H1 (cell line): ENCODE results near the gene COL6A2. TPM values are rescaled to one million over a fixed set of nuclear protein-coding genes. Genes with fewer than 3 reads are reported as not detected.

Experiments used
- CTCF ChIA-PET: fragments of 300-600 bp; sonication (Branson Sonifier 250); formaldehyde crosslinking; loops from one replicate; lab custom pipeline; 2021; ENCODE audit not compliant: partially characterized antibody; lab: Charles Lee
- POLR2A ChIA-PET: fragments of 300-600 bp; sonication (Branson Sonifier 250); formaldehyde crosslinking; loops from one replicate; lab custom pipeline; 2021; ENCODE audit warnings: inconsistent platforms; ENCODE audit not compliant: partially characterized antibody; lab: Charles Lee
- DNase-seq, 2 experiments: peaks; one replicate each; pipeline versions ENCODE4 v3.0.0 to v3.0.0-alpha.2; 2010 to 2022; ENCODE audit warnings: low spot score in 2 of 2, low read depth in 1 of 2, mixed read lengths in 1 of 2
- FAIRE-seq: peaks from 2 replicates; lab custom pipeline; 2011; peaks lifted over from hg19 to GRCh38; lab: Jason Lieb, UNC
- H2AFZ ChIP-seq: 2 replicates; pipeline ENCODE4 v1.8.1; 2012; ENCODE audit warnings: low read length, inconsistent platforms
- H2AK5ac ChIP-seq: 2 replicates; pipeline ENCODE4 v1.6.1; 2013; ENCODE audit warnings: low read depth, low read length
- H2BK120ac ChIP-seq: replicated peaks from 2 replicates; pipeline ENCODE3; 2013; ENCODE audit warnings: low read depth, low read length, inconsistent platforms
- H2BK12ac ChIP-seq: 2 replicates; pipeline ENCODE4 v1.6.1; 2013; ENCODE audit warnings: low read depth, low read length
- H2BK15ac ChIP-seq: 2 replicates; pipeline ENCODE4 v1.6.1; 2013; ENCODE audit warnings: low read length
- H2BK20ac ChIP-seq: 2 replicates; pipeline ENCODE4 v1.6.1; 2013; ENCODE audit warnings: low read length
- H2BK5ac ChIP-seq: 2 replicates; pipeline ENCODE4 v1.6.1; 2013; ENCODE audit warnings: low read depth, low read length
- H3K14ac ChIP-seq: 2 replicates; pipeline ENCODE4 v1.6.1; 2013; ENCODE audit warnings: inconsistent platforms; ENCODE audit not compliant: insufficient read length
- H3K18ac ChIP-seq: 2 replicates; pipeline ENCODE4 v1.6.1; 2013; ENCODE audit warnings: low read length; ENCODE audit errors: extremely low read depth
- H3K23ac ChIP-seq: 2 replicates; pipeline ENCODE4 v1.6.1; 2013; ENCODE audit warnings: inconsistent platforms; ENCODE audit not compliant: insufficient read length
- H3K23me2 ChIP-seq: 2 replicates; pipeline ENCODE4 v1.6.1; 2013; ENCODE audit warnings: low read depth, low read length
- H3K27ac ChIP-seq: 2 replicates; pipeline ENCODE4 v1.6.1; 2011; ENCODE audit warnings: low read depth, low read length, inconsistent platforms
- H3K27me3 ChIP-seq, 4 experiments: replicated peaks in 1 of 4; 1 replicate in 1 of 4; 2 replicates in 3 of 4; pipeline versions ENCODE4 v1.6.1 to v1.8.1; 2011 to 2013; ENCODE audit warnings: low read length in 3 of 4, mild to moderate bottlenecking in 3 of 4, inconsistent platforms in 2 of 4, mixed read lengths in 2 of 4, moderate library complexity in 1 of 4; ENCODE audit not compliant: control insufficient read depth in 3 of 4, insufficient read depth in 3 of 4; ENCODE audit errors: extremely low read depth in 1 of 4
- H3K36me3 ChIP-seq, 4 experiments: 2 replicates each; pipeline versions ENCODE4 v1.6.1 to v1.8.1; 2011 to 2013; ENCODE audit warnings: mild to moderate bottlenecking in 4 of 4, low read length in 3 of 4, moderate library complexity in 2 of 4, control low read depth in 1 of 4, inconsistent platforms in 1 of 4; ENCODE audit not compliant: insufficient read depth in 4 of 4, control insufficient read depth in 2 of 4
- H3K4ac ChIP-seq: replicated peaks from 2 replicates; pipeline ENCODE3; 2013; ENCODE audit warnings: low read length, low read depth, mixed read lengths, inconsistent platforms; ENCODE audit not compliant: insufficient read length
- H3K4me1 ChIP-seq, 4 experiments: replicated peaks in 1 of 4; 1 replicate in 1 of 4; 2 replicates in 3 of 4; pipeline versions ENCODE4 v1.6.1 to v1.8.1; 2011 to 2013; ENCODE audit warnings: low read length in 3 of 4, inconsistent platforms in 2 of 4, mixed read lengths in 1 of 4; ENCODE audit not compliant: insufficient read depth in 4 of 4, control insufficient read depth in 3 of 4
- H3K4me2 ChIP-seq, 2 experiments: 2 replicates each; pipeline versions ENCODE4 v1.6.1 to v1.8.1; 2011 to 2013; ENCODE audit warnings: low read depth in 2 of 2, low read length in 2 of 2, control low read depth in 1 of 2, inconsistent platforms in 1 of 2, mild to moderate bottlenecking in 1 of 2; ENCODE audit not compliant: insufficient read depth in 1 of 2
- H3K4me3 ChIP-seq, 4 experiments: fragments of 200-600, 300-600 bp in 1 of 4; sonication (generic), shearing (Covaris generic), sonication (Bioruptor Twin) in 1 of 4; 2 replicates each; pipeline versions ENCODE4 v1.5.1 to v1.8.1; 2011 to 2016; ENCODE audit warnings: low read length in 4 of 4, low read depth in 3 of 4, control low read depth in 2 of 4, inconsistent platforms in 2 of 4, mild to moderate bottlenecking in 2 of 4, mixed read lengths in 1 of 4, moderate library complexity in 1 of 4; ENCODE audit not compliant: insufficient read depth in 2 of 4; ENCODE audit errors: extremely low read depth in 1 of 4
- H3K56ac ChIP-seq: replicated peaks from 2 replicates; pipeline ENCODE3; 2013; ENCODE audit warnings: low read depth, mild to moderate bottlenecking, mixed read lengths, low read length, inconsistent platforms; ENCODE audit not compliant: insufficient read length
- H3K79me1 ChIP-seq: 2 replicates; pipeline ENCODE4 v1.6.1; 2013; ENCODE audit warnings: low read depth, low read length, control low read depth
- H3K79me2 ChIP-seq, 2 experiments: 2 replicates each; pipeline versions ENCODE4 v1.6.1 to v1.8.1; 2012 to 2013; ENCODE audit warnings: low read length in 2 of 2, mild to moderate bottlenecking in 2 of 2, inconsistent platforms in 1 of 2; ENCODE audit not compliant: insufficient read depth in 2 of 2, control insufficient read depth in 1 of 2
- H3K9ac ChIP-seq, 4 experiments: replicated peaks in 1 of 4; 1 replicate in 1 of 4; 2 replicates in 3 of 4; pipeline versions ENCODE4 v1.6.1 to v1.8.1; 2011 to 2013; ENCODE audit warnings: low read depth in 3 of 4, low read length in 3 of 4, control low read depth in 2 of 4, mild to moderate bottlenecking in 2 of 4, moderate library complexity in 2 of 4, inconsistent platforms in 1 of 4; ENCODE audit errors: extremely low read depth in 1 of 4
- H3K9me3 ChIP-seq, 2 experiments: 2 replicates each; pipeline versions ENCODE4 v1.6.1 to v1.8.1; 2012 to 2013; ENCODE audit warnings: mild to moderate bottlenecking in 2 of 2, moderate library complexity in 2 of 2, control low read depth in 1 of 2, inconsistent platforms in 1 of 2, low read depth in 1 of 2, low read length in 1 of 2, mixed read lengths in 1 of 2; ENCODE audit not compliant: insufficient read depth in 2 of 2
- H4K20me1 ChIP-seq, 2 experiments: replicated peaks in 1 of 2; 2 replicates each; pipeline versions ENCODE3 to v1.8.1; 2011 to 2013; ENCODE audit warnings: inconsistent platforms in 2 of 2, low read length in 2 of 2, mild to moderate bottlenecking in 1 of 2; ENCODE audit not compliant: insufficient read depth in 2 of 2, control insufficient read depth in 1 of 2
- H4K5ac ChIP-seq: 2 replicates; pipeline ENCODE4 v1.6.1; 2013; ENCODE audit warnings: low read length, low read depth, mixed read lengths, inconsistent platforms; ENCODE audit not compliant: insufficient read length
- H4K8ac ChIP-seq: 2 replicates; pipeline ENCODE4 v1.8.0; 2013; ENCODE audit warnings: mild to moderate bottlenecking, moderate library complexity, low read length, inconsistent platforms; ENCODE audit not compliant: insufficient read depth; ENCODE audit errors: extremely low read depth
- H4K91ac ChIP-seq: replicated peaks from 2 replicates; pipeline ENCODE3; 2013; ENCODE audit warnings: low read length, mixed read lengths, inconsistent platforms; ENCODE audit not compliant: insufficient read length
- ATF2 ChIP-seq: IDR thresholded peaks from 2 replicates; pipeline ENCODE4 v1.6.1; 2012; ENCODE audit warnings: low read length, inconsistent platforms
- CHD1 ChIP-seq: IDR thresholded peaks from 2 replicates; pipeline ENCODE4 v1.6.1; 2012; ENCODE audit warnings: low read depth, low read length, improper control_type of control experiment
- GABPA ChIP-seq: IDR thresholded peaks from 2 replicates; pipeline ENCODE4 v1.6.1; 2011; ENCODE audit warnings: mild to moderate bottlenecking, low read length, moderate library complexity, borderline replicate concordance; ENCODE audit not compliant: insufficient read depth
- GTF2F1 ChIP-seq: IDR thresholded peaks from 2 replicates; pipeline ENCODE4 v1.6.1; 2012; ENCODE audit warnings: low read depth, low read length, improper control_type of control experiment, borderline replicate concordance
- HDAC2 ChIP-seq, 2 experiments: fragments of 300-600 bp in 1 of 2; sonication (generic) in 1 of 2; IDR thresholded peaks; 2 replicates each; pipeline ENCODE4 v1.6.1; 2011 to 2012; ENCODE audit warnings: low read depth in 2 of 2, low read length in 2 of 2, mild to moderate bottlenecking in 2 of 2, moderate library complexity in 2 of 2, borderline replicate concordance in 1 of 2, inconsistent platforms in 1 of 2
- JUN ChIP-seq: IDR thresholded peaks from 2 replicates; pipeline ENCODE4 v1.6.1; 2011; ENCODE audit warnings: low read depth, mild to moderate bottlenecking, improper control_type of control experiment, low read length
- SP1 ChIP-seq: IDR thresholded peaks from 2 replicates; pipeline ENCODE4 v1.6.1; 2011; ENCODE audit warnings: low read depth, low read length
- TAF7 ChIP-seq: optimal IDR thresholded peaks from 2 replicates; pipeline ENCODE3; 2011; ENCODE audit warnings: low read depth, mild to moderate bottlenecking, inconsistent platforms, low read length, moderate library complexity, borderline replicate concordance
- WGBS, 2 experiments: shearing (Covaris generic) in 1 of 2; methylation state at CpG; one replicate each; pipeline versions ENCODE4 v1.1.6 to v1.1.7; 2013 to 2015; ENCODE audit warnings: low lambda C conversion rate in 2 of 2, mixed read lengths in 2 of 2, inconsistent platforms in 1 of 2, low coverage in 1 of 2, missing lambda C conversion rate in 1 of 2; ENCODE audit not compliant: insufficient replicate concordance in 2 of 2, insufficient coverage in 1 of 2, insufficient read length in 1 of 2; ENCODE audit errors: extremely low coverage in 1 of 2, missing lambda C conversion rate in 1 of 2; 5-methylcytosine and 5-hydroxymethylcytosine counted together
- polyA plus RNA-seq, 7 experiments: library from polyadenylated mRNA; depleted of rRNA in 3 of 7; stranded (reverse) in 5 of 7; unstranded in 2 of 7; fragments of >200 nt in 5 of 7; fragments of 200-250 nt in 2 of 7; gene quantifications; 1 replicate in 5 of 7; 2 replicates in 1 of 7; 4 replicates in 1 of 7; pipeline versions ENCODE4 v1.2.1 to v1.2.3, GENCODE V29; 2011 to 2013; ENCODE audit warnings: missing spikeins in 2 of 7, mixed read lengths in 2 of 7
- total RNA-seq: library from RNA; stranded (reverse); fragmentation: NEBNext Ultra II Directional; extraction: Animal tissue kit (Norgen Biotek cat#: 25700); gene quantifications from 2 replicates; pipeline ENCODE4 v1.2.1, GENCODE V29; 2021

Gene COL6A2
- total and polyA plus RNA-seq, 2 of the 8 experiments (the other 6 are each of a cell fraction or from before 2014, with no cell fraction given): 60.1 to 62.7 TPM

GRCh38 chr21:46151261-46151988, 53.5 kb downstream of the COL6A2 start:
- ChIA-PET CTCF (interaction anchor here (0.7 to 3.3 kb wide), 2 partner anchors 64 to 104 kb away, joined by 3 to 17 read pairs; no protein-coding TSS in a partner anchor), POLR2A (interaction anchor here (3.5 kb wide), 1 partner anchor 9 kb away, joined by 12 read pairs; no protein-coding TSS in a partner anchor)
- no peak overlapping the region for H4K5ac ChIP-seq
- H3K27ac ChIP-seq: no peak overlapping the region
- peaks cover 0 to 24% (median 15%) of the 10 kb centered on the region in 4 experiments; a peak in 5 of 7 replicates for H3K4me1 ChIP-seq
- H2BK20ac ChIP-seq: no peak overlapping the region
- no peak overlapping the region for H2BK12ac ChIP-seq
- no peak overlapping the region for H2AFZ ChIP-seq
- DNase-seq (no peak), FAIRE-seq (no peak)
- H2AK5ac ChIP-seq: no peak overlapping the region
- no peak overlapping the region for H3K56ac ChIP-seq
- H3K79me2 ChIP-seq: no peaks in the 10 kb centered on the region
- H3K36me3 ChIP-seq: peaks cover 0 to 4% (median 0%) of the 10 kb centered on the region in 4 experiments; a peak in 1 of 8 replicates
- H2BK5ac ChIP-seq: no peak overlapping the region; the same call in 1 of the 2 replicates
- peak overlapping the region; percentile 79 for H3K4ac ChIP-seq
- H3K79me1 ChIP-seq: no peaks in the 10 kb centered on the region
- no peak overlapping the region for H4K91ac ChIP-seq
- no peak overlapping the region for H3K9ac ChIP-seq
- H3K9me3 ChIP-seq: no peaks in the 10 kb centered on the region
- H2BK120ac ChIP-seq: no peak overlapping the region
- H3K23ac ChIP-seq: no peak overlapping the region
- peaks cover 0 to 4% of the 10 kb centered on the region in 2 experiments for H4K20me1 ChIP-seq
- H3K4me3 ChIP-seq: no peak overlapping the region
- H3K23me2 ChIP-seq: no peaks in the 10 kb centered on the region
- WGBS, 2 experiments: 94% methylated on average over 34 of the region's 47 CpGs; no CpG with 5 or more reads in 1 of the 2 experiments
- H3K27me3 ChIP-seq: no peaks in the 10 kb centered on the region
- no peak overlapping the region for H3K4me2 ChIP-seq
- 0 out of 2 replicates have a peak overlapping the region, but pooled peaks have one; percentile 29 for H2BK15ac ChIP-seq
- H3K14ac ChIP-seq: no peak overlapping the region
- peak overlapping the region; percentile 52; the same call in 1 of the 2 replicates for H4K8ac ChIP-seq
- no peak overlapping the region for H3K18ac ChIP-seq
- TF ChIP-seq HDAC2 (IDR thresholded peaks at IDR 0.05; ENCODE audit: borderline replicate concordance in 1 of 2, low read depth in 2 of 2, low read length in 2 of 2) (no peak), CHD1 (no peak), ATF2 (no peak), SP1 (no peak), GABPA (no peak), TAF7 (no peak), JUN (no peak), GTF2F1 (no peak)
